Stimulated activated CD4-positive, alpha-beta T cell treated with anti-CD3 and anti-CD28 coated beads, Interleukin-1b, Interleukin-23, amount 100 ng/mL, for 24 hours (primary cell): ENCODE measurements around the gene DMAC2.
"Not testable (repeated sequence)": the region's sequence is repeated elsewhere in the genome, so short reads cannot be mapped to it uniquely, and the experiment has no call there.

ENCODE experiments used
- DNase-seq, 4 experiments: peaks; one replicate each; pipeline ENCODE4 v3.0.0-alpha.2; 2020; ENCODE audit warnings: low read depth in 4 of 4, low spot score in 1 of 4

The DMAC2 gene

GRCh38 chr19:41443813-41444455, 4.2 kb upstream of the DMAC2 start:
- no peak for DNase-seq

GRCh38 chr19:41442473-41443355, 3.0 kb upstream of the DMAC2 start, which contains the start of gene ERICH4:
ERICH4 (plus strand) TSS chr19:41443156; CDS start chr19:41443170, 14 bp downstream.
- DNase-seq, result no peak

GRCh38 chr19:41441321-41441945, 1.7 kb upstream of the DMAC2 start:
- no peak for DNase-seq

DNA sequence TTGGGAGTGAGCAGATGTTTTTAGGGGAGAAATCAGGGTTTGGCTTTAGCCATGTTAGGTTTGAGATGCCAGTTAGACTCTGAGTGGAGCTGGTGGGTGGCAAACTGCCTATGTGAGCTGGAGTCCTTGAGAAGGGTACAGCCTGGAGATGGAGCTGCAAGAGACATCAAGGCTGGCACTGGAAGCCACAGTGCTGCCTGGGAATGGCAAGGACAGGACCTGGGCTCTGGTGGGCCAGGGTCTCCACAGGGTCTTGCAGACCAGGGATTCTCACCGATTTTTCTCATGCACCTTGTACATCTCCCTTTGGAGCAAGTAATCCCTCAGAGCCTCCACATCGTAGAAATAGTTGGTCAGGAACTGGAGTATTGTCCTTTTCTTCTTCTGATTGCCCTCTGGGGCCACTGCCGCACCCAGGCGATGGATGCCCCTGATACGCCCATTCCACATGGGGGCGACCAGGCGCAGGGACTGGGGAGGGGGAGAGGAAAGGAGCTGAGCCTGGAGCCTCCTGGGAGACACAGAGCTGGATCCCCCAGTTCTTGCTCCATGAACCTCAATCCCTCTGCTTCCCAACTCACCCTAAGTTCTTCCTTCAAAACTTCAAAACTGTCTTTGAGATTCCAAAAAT, 1.7 kb downstream of the DMAC2 start:
- DNase-seq, result no peak

DNA sequence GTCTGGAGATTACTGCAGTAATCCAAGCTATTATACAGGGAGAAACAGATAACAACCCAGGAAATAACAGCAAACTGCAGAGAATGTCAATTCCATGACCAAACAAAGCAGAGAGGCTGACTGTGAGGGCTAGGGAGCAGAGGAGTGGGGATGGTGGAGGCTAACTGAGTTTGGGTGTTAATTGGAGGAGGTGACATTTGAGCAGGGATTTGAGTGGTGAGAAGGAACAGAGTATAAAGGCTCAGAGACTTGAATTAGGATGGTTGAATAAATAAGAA, 3.1 kb downstream of the DMAC2 start:
- DNase-seq, result no peak

DNA sequence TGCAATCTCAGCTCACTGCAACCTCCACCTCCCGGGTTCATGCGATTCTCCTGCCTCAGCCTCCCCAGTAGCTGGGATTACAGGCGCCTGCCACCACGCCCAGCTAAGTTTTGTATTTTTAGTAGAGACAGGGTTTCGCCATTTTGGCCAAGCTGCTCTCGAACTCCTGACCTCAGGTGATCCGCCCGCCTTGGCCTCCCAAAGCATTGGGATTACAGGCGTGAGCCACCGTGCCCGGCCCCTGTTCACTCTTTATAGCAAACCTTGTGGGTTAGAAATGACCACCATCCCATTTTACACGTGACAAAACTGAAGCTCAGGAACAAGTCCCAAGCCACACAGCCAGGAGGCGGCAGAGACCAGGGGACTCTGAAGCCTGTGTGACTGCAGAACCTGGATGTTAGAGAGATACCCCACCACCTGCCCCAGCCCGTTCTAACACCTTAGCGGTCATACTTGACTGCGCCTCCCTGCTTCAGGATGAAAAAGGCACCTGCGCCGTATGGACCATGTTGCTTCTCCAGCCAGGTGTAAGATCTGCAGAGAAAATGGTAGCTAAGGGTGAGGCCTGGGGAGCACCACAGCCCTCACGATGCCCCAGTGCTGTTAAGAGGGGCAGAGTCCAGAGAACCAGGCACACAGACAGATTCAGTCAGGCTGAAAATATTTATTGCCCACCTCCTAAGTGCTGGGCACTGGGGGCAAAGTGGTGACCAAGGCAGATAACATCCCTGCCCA, 3.6 kb downstream of the DMAC2 start:
- no peak for DNase-seq

- not testable (repeated sequence) for DNase-seq
Observed at GRCh38 chr19:41435376-41435775, 4.3 kb downstream of the DMAC2 start.

DNA sequence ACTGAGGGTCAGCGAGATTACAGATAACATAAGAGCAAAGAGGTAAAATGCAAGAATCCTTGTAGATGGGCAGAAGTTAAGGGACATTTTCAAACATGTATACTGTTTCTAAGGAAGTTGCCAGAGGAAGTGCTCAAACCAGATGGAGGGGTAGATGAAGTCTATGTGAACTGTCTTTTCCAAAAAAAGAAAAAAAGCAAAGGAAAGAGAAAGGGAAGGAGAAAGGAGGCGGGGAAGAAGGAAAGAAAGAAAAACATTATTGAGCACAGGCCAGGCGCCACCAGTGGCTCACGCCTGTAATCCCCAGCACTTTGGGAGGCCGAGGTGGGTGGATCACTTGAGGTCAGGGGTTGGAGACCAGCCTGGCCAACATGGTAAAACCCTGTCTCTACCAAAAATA, 5.3 kb downstream of the DMAC2 start:
- DNase-seq, result no peak

DNA sequence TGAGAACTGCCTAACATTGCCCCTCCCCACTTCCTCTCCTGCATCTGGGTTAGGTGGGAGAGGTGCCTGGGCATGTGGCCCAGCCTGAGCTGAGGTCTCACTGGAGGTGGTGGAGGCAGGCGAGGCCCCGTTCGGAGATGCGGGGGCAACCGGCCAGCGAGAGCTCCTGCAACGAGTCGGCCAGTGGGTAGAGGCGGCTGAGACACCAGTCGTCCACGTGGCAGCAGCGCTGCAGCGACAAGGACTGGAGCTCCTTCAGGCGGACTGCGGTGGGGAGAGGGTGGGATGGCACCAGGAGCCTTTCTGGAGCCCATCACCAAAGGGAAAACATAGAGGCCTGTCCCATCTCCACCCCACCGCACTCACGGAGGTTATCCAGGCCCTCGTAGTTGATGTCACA, 6.5 kb downstream of the DMAC2 start:
- DNase-seq, result no peak

DNA sequence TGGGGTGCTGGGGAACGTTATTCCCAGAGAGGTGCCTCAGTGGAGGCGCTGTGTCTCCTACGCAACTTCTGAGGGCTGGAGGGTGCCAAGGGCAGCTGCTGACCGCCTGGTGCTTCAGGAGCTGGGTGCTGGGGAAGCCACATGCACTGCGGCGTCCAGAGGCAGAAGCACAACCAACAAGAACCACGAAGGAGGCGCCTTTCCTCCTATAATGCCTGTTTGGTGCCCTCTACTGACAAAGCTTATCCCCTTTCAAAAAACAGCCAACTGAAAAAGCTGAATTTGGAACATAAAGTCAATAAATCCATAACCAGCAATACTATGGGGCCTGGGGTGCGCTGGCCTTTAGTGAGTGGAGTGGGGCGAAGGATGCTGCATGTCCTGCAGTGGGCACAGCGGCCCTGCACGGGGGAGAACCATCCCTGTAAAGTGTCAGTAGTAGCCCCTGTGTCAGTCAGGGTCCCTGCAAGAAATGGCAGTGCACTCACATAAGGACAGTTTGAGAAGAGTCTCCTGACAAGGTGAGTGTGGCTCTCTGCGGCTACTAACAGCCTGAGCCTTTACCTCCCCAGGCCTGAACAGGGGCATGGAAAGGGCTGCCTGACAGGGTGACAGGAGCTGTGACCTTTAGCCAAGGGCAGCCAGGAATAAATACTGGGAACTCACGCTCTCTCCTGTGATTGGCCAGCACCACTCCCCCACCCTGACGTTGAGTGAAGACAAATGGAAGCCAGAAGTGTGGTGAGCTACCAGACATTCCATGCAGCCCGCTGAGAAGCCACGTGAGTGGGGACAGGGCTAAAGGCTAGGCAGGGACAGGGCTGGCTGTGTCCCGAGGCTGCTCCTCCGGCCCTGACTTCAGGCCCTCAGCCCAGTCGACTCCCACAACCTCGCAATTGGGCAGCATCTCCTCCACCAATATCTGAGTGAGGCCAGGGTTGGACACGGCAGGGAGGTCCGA, 8.0 kb downstream of the DMAC2 start:
- DNase-seq, result no peak

DNA sequence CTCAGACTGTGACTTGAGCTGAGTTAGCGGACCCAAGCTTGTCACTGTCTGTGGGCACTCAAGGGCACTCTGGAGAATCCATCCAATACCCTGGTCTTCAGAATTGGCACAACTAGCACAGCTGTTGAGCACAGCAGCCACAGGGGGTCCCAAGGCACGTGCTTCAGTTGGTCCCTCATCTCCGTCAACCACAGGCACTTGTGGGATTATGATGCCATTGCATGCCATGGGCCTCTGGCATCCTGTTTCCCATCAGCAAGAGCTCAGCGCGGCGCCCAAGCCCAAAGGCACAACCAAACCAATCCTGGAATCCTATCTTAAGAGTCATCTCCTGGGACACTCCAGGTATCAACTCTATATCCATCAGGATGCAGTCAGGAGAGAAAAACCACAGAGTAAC, 8.8 kb downstream of the DMAC2 start:
- DNase-seq, result no peak

GRCh38 chr19:41428481-41428859, 11.2 kb downstream of the DMAC2 start:
- no peak for DNase-seq

GRCh38 chr19:41427647-41428480, 11.8 kb downstream of the DMAC2 start:
- DNase-seq, result no peak

- peak in 2 of 4 experiments; percentile 28 for DNase-seq
Observed at GRCh38 chr19:41426952-41427646, 12.6 kb downstream of the DMAC2 start, which contains the start of gene B3GNT8. B3GNT8 (minus strand) TSS chr19:41427374; CDS start chr19:41426778, 596 bp downstream.

DNA sequence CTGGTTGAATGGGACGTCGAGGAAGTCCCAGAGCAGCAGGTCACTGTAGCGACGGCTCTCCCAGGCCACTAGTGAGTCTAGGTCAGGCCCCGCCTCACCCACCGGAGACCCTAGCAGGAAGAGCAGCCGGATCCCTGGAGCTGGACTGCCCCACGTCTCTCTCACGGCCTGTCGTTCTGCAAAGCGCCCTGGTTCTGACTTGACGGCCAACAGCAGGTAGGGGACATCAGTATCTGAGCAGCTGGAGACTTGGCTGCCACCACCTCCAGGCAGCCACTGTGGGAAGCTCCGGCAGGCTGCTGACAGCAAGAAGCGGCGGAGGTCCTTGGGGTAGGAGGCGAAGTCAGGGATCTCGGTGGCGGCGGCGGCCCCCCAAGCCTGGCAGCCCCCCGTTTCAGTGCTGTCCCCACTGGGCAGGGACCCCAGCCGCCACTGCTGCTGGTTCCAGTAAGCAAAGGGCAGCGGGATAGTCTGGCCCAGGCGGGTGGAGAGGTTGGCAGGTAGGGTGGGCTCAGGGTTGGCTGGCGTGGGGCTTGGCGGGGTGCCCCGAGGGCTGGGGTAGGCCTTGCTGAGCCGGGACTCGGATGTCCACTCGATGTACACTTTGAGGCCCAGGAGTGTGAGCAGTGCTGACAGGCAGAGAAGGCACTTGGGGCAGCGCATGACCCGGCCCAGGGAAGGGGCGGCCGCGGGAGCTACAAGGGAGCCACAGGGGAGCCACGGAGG, 13.4 kb downstream of the DMAC2 start:
- no peak for DNase-seq

DNA sequence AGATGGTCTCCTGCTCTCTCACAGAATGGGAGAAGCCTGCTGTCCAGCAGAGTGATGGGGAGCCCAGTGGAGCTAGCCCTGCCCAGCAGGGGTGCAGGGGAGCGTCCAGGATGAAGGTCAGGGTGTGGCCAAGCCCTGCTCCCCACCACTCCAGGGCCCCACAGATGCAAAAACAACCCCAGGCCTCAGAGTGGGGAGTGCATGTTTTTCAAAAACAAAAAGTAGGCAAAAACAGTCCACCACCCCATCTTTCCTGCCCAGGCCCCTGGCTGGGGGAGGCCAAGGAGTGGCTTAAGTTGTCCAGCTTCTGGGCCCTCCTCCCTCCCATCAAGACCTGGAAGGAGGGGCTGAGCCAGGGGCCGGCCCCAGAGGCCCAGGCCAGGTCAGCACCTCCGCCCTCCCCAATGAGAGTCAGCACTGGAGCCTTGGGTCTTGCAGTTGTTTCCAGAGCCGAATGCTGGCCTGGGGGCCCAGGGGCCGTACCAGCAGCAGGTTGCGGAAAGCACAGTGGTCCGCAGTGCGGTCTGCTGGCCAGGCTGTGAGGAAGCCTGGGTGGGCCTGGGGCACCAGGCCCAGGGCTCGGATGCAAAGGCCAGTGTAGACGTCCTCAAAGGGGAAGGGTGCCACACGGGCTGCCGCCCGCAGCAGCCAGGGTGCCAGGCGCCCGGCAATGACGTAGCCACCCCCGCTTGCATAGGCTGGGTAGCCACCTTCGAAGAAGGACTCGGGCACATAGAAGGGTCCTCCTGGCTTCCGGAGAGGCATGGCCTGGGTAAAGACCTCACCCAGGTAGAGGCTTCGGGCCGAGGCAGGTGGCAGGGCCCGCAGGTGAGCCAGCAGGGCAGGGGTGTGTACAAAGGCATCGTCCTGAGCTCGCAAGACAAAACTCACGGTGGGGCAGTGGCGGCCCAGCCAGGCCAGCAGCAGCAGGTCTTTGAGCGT, 14.3 kb downstream of the DMAC2 start:
- DNase-seq, result no peak
